ACHN (cell line): ENCODE data around the gene MCTP1.
A peak's percentile ranks its signal among the peaks of the same experiment; 100 is the strongest.

Experiments
- DNase-seq: peaks from one replicate; pipeline ENCODE4 v3.0.0-alpha.2; 2015
- in situ Hi-C: cut with HindIII; loops from 2 replicates; pipeline ENCODE4 v1.10.0; 2017; ENCODE audit warnings: low sequenced_read_pairs, low pct_ligation_motif_present, low pct_unique_long_range_greater_than_20kb

The MCTP1 gene

GRCh38 chr5:95100551-95100950 is 184.3 kb downstream of the MCTP1 start:
- in situ Hi-C loops = no loop called here

GRCh38 chr5:95098012-95098411 is 186.9 kb downstream of the MCTP1 start:
- in situ Hi-C loops = no loop called here
- DNase-seq = no peak

More at GRCh38 chr5:95100551-95100950, 184.3 kb downstream of the MCTP1 start:
- DNase-seq = no peak

GRCh38 chr5:95093211-95093610 is 191.7 kb downstream of the MCTP1 start:
- DNase-seq = no peak
- in situ Hi-C loops = no loop called here

GRCh38 chr5:95090774-95091173 is 194.1 kb downstream of the MCTP1 start:
- DNase-seq = no peak
- in situ Hi-C loops = no loop called here

- in situ Hi-C loops = no loop called here
- no peak for DNase-seq
Measured at GRCh38 chr5:95087816-95088317, 197.0 kb downstream of the MCTP1 start.

- in situ Hi-C loops = no loop called here
- no peak for DNase-seq
Measured at GRCh38 chr5:95086927-95087815, 197.7 kb downstream of the MCTP1 start.

- in situ Hi-C loops = no loop called here
- no peak for DNase-seq
Measured at GRCh38 chr5:95084757-95085156, 200.1 kb downstream of the MCTP1 start.

GRCh38 chr5:95083606-95084005 is 201.3 kb downstream of the MCTP1 start:
- no peak for DNase-seq
- in situ Hi-C loops = no loop called here

- DNase-seq = peak; percentile 44
Measured at GRCh38 chr5:95081982-95082381, 202.9 kb downstream of the MCTP1 start.

GRCh38 chr5:95081500-95081960 is 203.4 kb downstream of the MCTP1 start:
- in situ Hi-C loops = no loop called here
- peak; percentile 90 for DNase-seq

More at GRCh38 chr5:95081982-95082381, 202.9 kb downstream of the MCTP1 start:
- in situ Hi-C loops = no loop called here

- in situ Hi-C loops = no loop called here
- DNase-seq = peak; percentile 82
Measured at GRCh38 chr5:95080441-95080840, 204.5 kb downstream of the MCTP1 start.

- no peak for DNase-seq
- in situ Hi-C loops = no loop called here
Measured at GRCh38 chr5:95080030-95080429, 204.9 kb downstream of the MCTP1 start.

- in situ Hi-C loops = no loop called here
- no peak for DNase-seq
Measured at GRCh38 chr5:95078868-95079267, 206.0 kb downstream of the MCTP1 start.

GRCh38 chr5:95076395-95077185 is 208.3 kb downstream of the MCTP1 start:
- in situ Hi-C loops = no loop called here
- no peak for DNase-seq

GRCh38 chr5:95075111-95075510 is 209.8 kb downstream of the MCTP1 start:
- in situ Hi-C loops = no loop called here
- no peak for DNase-seq

- in situ Hi-C loops = no loop called here
- no peak for DNase-seq
Measured at GRCh38 chr5:95072281-95072680, 212.6 kb downstream of the MCTP1 start.

- no peak for DNase-seq
Measured at GRCh38 chr5:95070866-95071265, 214.0 kb downstream of the MCTP1 start.

GRCh38 chr5:95070453-95070852 is 214.4 kb downstream of the MCTP1 start:
- in situ Hi-C loops = no loop called here
- DNase-seq = no peak

More at GRCh38 chr5:95070866-95071265, 214.0 kb downstream of the MCTP1 start:
- in situ Hi-C loops = no loop called here

GRCh38 chr5:95069948-95070347 is 214.9 kb downstream of the MCTP1 start:
- no peak for DNase-seq
- in situ Hi-C loops = no loop called here
